Transverse colon (tissue), 4 donors: ENCODE results near the gene CCDC82.

Experiments
- EP300 ChIP-seq: sonication (generic); formaldehyde crosslinking; IDR thresholded peaks from one replicate; pipeline ENCODE4 v1.6.1; 2017; ENCODE audit warnings: antibody characterized with exemption, low read depth
- POLR2A ChIP-seq: fragments of 450-650 bp; IDR thresholded peaks from one replicate; pipeline ENCODE4 v1.6.1; 2016; ENCODE audit warnings: antibody characterized with exemption, mild to moderate bottlenecking, moderate library complexity
- POLR2AphosphoS5 ChIP-seq, 3 donors: sonication (generic); formaldehyde crosslinking; IDR thresholded peaks; one replicate each; pipeline ENCODE4 v1.6.1; 2016; ENCODE audit warnings: antibody characterized with exemption in 3 of 3
- TF ChIP-seq, protein P1 (sequence below), 5 experiments: fragments of 200-600 bp in 3 of 5; fragments of 450-650 bp in 2 of 5; sonication (generic) in 3 of 5; IDR thresholded peaks; 1 replicate in 2 of 5; 2 replicates in 3 of 5; pipeline ENCODE4 v1.5.1; 2016 to 2017; ENCODE audit warnings: antibody characterized with exemption in 5 of 5, inconsistent platforms in 3 of 5, mild to moderate bottlenecking in 2 of 5, moderate library complexity in 1 of 5

DNA sequence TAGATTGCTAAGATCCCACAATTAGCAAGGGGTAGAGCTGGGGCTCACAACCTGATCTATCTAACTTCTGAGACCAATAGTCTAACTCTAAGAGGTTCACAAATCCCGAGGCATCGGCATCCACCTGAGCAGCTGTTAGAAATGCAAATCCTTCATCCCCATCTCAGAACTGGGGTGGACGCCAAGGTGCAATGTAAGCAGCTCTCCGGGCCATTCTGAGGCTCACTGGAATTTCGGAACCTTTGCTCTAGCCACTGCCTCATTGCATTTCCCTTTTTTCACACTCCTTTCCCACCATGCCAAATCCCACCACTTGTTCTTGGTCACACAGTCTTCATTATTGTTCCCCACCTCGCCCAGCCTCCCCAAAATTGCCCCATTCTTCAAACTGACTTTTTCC, 76.5 kb downstream of the CCDC82 start:
- TF ChIP-seq, protein P1, sequence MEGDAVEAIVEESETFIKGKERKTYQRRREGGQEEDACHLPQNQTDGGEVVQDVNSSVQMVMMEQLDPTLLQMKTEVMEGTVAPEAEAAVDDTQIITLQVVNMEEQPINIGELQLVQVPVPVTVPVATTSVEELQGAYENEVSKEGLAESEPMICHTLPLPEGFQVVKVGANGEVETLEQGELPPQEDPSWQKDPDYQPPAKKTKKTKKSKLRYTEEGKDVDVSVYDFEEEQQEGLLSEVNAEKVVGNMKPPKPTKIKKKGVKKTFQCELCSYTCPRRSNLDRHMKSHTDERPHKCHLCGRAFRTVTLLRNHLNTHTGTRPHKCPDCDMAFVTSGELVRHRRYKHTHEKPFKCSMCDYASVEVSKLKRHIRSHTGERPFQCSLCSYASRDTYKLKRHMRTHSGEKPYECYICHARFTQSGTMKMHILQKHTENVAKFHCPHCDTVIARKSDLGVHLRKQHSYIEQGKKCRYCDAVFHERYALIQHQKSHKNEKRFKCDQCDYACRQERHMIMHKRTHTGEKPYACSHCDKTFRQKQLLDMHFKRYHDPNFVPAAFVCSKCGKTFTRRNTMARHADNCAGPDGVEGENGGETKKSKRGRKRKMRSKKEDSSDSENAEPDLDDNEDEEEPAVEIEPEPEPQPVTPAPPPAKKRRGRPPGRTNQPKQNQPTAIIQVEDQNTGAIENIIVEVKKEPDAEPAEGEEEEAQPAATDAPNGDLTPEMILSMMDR (IDR thresholded peaks at IDR 0.05): no peak
- TF ChIP-seq EP300: no peak
- TF ChIP-seq POLR2A: no peak
- no peak for TF ChIP-seq POLR2AphosphoS5 (IDR thresholded peaks at IDR 0.05)
